ENCODE measurements around the gene TNS2. TPM values are rescaled to one million over a fixed set of nuclear protein-coding genes. Genes with fewer than 3 reads are reported as not detected.

Gene TNS2
- total and polyA plus RNA-seq, 9 of the 15 experiments (the other 6 are each of a cell fraction or from before 2014, with no cell fraction given), result 0.28 to 3.1 (median 1.2) TPM; not detected in 1

GRCh38 chr12:53105256-53105655 is 55.4 kb downstream of the TNS2 start:
- BruUV-seq (replicated peaks), result no TSS peak
- H4K20me1 ChIP-seq (replicated peaks; ENCODE audit: control insufficient read depth, insufficient read depth, low read length), result no peaks in the 10 kb centered on the region
- POLR2A ChIA-PET, result interaction anchor here (1.0 kb wide), 1 partner anchor 84 kb away, joined by 3 read pairs; no protein-coding TSS in a partner anchor
- CTCF ChIA-PET (ENCODE audit: low intra/inter-chr PET ratio), result no interaction called here
- no peaks in the 10 kb centered on the region; a peak in 1 of 5 replicates for H3K27me3 ChIP-seq (ENCODE audit: control insufficient read depth in 2 of 2, insufficient read depth in 2 of 2, low read length in 2 of 2)
- WGBS (ENCODE audit: insufficient coverage, low coverage, missing lambda C conversion rate), result 80% methylated on average over 7 of the region's 8 CpGs
- H3K4me1 ChIP-seq (replicated peaks in 1 of 2; ENCODE audit: control insufficient read depth in 2 of 2, insufficient read depth in 2 of 2, low read length in 2 of 2), result peaks cover 18 to 23% of the 10 kb centered on the region in 2 experiments
- H3K36me3 ChIP-seq (ENCODE audit: control insufficient read depth, insufficient read depth, low read length), result no peaks in the 10 kb centered on the region
- no peak for ATAC-seq
- H3K9ac ChIP-seq (ENCODE audit: insufficient read depth in 1 of 2, low read depth in 2 of 2, low read length in 2 of 2), result no peak overlapping the region
- no peak overlapping the region for H2AFZ ChIP-seq (ENCODE audit: low read depth, low read length)
- H3K4me3 ChIP-seq, result no peak overlapping the region
- H3K4me2 ChIP-seq (ENCODE audit: insufficient read depth, low read length), result no peak overlapping the region
- no peak for TF ChIP-seq DPF2 (IDR thresholded peaks at IDR 0.05)
- no peak for TF ChIP-seq NFE2L1 (tag; IDR thresholded peaks at IDR 0.05; ENCODE audit: borderline replicate concordance, low read depth)
- no peak for TF ChIP-seq ZSCAN29 (IDR thresholded peaks at IDR 0.05)
- no peak for TF ChIP-seq ZNF165 (CRISPR knock-in tag; IDR thresholded peaks at IDR 0.05; ENCODE audit: borderline replicate concordance)
- TF ChIP-seq CBX2 (IDR thresholded peaks at IDR 0.05; ENCODE audit: insufficient read depth, low read length, poor library complexity, severe bottlenecking), result no peak
- no peak for TF ChIP-seq LARP7 (IDR thresholded peaks at IDR 0.05)
- TF ChIP-seq KLF10 (CRISPR knock-in tag; IDR thresholded peaks at IDR 0.05), result no peak
- no peak for TF ChIP-seq ZNF668 (CRISPR knock-in tag; IDR thresholded peaks at IDR 0.05)
- no peak for TF ChIP-seq HINFP (tag; conservative IDR thresholded peaks at IDR 0.05; ENCODE audit: low read depth)
- no peak for TF ChIP-seq STAT5B (CRISPR knock-in tag; IDR thresholded peaks at IDR 0.05)
- intact Hi-C loops (cut with micrococcal nuclease) (no loop called here), in situ Hi-C loops (cut with MboI) (no loop called here)
- DNase-seq (ENCODE audit: extremely low read depth in 1 of 4, low spot score in 3 of 4), result peak in 1 of 4 experiments; percentile 2
- FAIRE-seq, result no peak
- no peaks in the 10 kb centered on the region for H3K79me2 ChIP-seq (ENCODE audit: control insufficient read depth, insufficient read depth, low read length)
- H3K9me1 ChIP-seq (ENCODE audit: control insufficient read depth, insufficient read depth, low read length), result no peaks in the 10 kb centered on the region
- no peak overlapping the region; the same call in 2 of the 3 replicates for H3K27ac ChIP-seq (ENCODE audit: extremely low read depth, low read depth, low read length)
- no peaks in the 10 kb centered on the region for H3K9me3 ChIP-seq (replicated peaks; ENCODE audit: control insufficient read depth, insufficient read depth, low read depth, low read length)
